EL (cell line): Measurements from ENCODE around the gene PTGDR.

Experiments used
- DNase-seq: peaks from one replicate; pipeline ENCODE4 v3.0.0-alpha.2; 2016

Gene PTGDR, protein sequence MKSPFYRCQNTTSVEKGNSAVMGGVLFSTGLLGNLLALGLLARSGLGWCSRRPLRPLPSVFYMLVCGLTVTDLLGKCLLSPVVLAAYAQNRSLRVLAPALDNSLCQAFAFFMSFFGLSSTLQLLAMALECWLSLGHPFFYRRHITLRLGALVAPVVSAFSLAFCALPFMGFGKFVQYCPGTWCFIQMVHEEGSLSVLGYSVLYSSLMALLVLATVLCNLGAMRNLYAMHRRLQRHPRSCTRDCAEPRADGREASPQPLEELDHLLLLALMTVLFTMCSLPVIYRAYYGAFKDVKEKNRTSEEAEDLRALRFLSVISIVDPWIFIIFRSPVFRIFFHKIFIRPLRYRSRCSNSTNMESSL

DNA sequence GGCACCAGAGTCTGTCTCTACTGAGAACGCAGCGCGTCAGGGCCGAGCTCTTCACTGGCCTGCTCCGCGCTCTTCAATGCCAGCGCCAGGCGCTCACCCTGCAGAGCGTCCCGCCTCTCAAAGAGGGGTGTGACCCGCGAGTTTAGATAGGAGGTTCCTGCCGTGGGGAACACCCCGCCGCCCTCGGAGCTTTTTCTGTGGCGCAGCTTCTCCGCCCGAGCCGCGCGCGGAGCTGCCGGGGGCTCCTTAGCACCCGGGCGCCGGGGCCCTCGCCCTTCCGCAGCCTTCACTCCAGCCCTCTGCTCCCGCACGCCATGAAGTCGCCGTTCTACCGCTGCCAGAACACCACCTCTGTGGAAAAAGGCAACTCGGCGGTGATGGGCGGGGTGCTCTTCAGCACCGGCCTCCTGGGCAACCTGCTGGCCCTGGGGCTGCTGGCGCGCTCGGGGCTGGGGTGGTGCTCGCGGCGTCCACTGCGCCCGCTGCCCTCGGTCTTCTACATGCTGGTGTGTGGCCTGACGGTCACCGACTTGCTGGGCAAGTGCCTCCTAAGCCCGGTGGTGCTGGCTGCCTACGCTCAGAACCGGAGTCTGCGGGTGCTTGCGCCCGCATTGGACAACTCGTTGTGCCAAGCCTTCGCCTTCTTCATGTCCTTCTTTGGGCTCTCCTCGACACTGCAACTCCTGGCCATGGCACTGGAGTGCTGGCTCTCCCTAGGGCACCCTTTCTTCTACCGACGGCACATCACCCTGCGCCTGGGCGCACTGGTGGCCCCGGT, at the start of gene PTGDR:
Gene PTGDR (plus strand): TSS at position 198 of the 778 bp plus-strand sequence. CDS start 117 bp downstream, at position 315.
- DNase-seq = peak; percentile 21

DNA sequence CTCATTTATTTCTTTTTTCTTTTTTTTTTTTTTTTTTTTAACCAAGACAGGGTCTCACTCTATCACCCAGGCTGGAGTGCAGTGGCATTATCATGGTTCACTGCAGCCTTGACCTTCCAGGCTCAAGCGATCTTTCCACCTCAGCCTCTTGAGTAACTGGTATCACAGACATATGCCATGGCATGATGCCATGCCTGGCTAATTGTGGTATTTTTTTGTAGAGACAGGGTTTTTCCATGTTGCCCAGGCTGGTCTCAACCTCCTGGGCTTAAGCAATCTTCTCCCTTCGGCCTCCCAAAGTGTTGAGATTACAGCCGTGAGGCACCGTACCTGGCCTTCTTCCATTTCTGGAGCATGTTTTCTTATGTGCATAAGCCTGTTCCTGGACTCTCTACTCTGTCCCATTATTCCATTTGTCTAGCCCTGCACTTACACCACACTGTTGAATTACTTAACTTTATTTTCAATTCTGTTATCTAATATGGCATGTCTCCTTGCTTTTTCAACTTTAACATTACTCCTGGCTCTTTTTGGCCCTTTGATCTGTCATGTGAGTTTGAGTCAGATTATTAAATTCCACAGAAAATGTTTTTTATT, 47.9 kb upstream of the PTGDR start:
- DNase-seq = no peak

DNA sequence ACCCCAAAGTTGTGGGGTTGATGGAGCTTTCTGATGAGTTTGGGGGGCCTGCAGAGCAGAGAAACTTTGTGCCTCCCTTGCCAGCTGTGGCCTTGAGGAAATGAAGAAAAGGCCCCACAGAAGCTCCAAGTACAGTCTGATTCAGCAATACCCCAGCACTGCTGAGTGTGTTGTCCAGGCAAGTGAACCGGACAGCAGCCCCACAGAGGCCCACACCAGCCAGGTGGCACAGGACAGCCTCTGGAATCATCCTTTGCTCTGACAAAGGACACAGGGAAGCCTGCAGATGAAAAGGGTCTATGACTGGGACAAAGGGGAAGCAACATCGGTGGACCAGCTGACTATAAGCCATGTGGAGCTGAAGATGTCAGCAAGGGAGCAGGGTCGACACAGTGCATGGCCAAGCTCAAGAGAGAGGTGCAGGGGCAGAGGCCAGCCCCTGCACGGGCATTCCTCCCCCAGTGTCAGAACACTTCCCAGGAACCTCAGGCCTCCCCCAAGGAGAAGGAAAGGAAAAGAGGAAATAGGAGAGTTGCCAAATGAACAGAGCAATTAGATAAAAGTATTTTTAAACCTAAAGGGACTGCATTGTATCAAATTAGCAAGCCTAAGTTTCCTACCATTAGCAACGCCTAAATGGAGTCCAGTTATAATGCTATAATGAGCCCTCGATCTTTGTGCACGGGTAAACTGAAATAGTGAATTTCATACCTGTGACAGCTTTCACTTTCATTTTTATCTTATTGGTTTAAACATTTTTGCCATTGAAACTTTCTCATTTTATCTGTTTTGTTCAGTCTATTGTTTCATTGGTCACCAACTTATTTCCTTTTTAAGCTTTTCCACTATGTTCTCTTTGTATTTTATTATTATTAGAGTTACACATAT, 46.3 kb upstream of the PTGDR start:
- no peak for DNase-seq

DNA sequence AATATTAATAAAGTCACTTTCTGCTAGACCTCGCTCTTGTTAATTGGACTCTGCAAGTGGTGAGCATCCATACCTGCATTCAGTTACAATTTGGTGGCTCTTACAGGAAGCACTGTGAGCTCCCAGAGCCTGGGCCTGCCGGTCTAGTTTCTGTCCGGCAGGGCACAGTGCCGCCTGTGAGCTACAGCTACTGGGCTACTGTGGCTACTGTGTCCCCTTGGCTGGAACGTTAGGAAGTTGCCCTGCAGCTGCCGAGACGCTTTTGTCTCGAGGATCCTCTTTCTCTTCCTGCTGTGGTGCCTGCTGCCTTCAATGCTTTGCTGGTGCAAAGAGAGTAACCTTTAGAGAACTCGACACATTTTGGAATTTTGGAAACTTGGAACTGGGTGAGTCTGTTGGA, 44.6 kb upstream of the PTGDR start:
- DNase-seq = no peak

DNA sequence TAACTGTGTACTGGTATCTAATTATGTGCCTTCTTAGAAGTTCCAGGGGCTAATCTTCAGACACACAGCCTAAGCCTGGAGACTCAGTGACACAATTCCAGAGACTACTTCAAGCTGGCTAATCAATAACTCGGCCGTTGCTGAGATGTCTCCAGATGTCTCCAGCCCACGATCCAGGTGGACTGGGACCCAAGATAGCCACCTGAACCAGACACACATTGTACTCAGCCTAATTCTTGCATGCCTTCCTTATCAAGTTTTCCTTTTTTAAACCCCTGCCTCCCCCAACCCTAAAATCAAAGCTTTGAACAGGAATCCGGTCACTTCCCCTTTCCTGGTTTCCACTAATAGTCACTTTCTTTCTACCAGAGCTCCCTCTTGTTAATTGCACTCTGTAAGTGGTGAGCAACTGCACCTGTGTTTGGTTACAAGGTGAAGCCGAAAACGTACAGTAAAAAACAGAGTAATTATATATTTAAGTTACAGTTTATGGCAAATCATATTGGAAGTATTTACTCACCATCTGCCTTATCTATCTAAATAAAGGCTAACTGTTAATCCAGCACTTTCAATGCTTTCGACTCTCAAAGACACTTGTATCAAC, 39.8 kb upstream of the PTGDR start:
- DNase-seq = no peak

DNA sequence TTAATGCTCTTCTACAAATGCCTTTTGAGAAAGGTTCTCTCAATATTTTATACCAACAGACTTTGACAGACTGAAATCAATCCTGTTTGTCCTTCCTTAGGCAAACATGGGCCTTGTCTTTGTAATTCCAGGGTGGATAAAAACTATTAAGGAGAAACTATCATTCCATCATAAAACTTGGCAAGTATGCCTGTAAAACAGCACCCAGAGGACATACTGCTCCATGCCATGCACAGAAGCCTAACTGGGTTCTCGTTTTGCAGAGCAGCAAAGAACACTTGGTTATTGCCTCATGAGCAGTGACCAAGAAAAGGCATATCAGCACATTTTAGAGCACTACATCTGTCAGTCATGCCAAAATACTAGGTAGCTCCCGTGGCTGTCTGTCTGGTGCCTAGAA, 33.8 kb upstream of the PTGDR start:
- no peak for DNase-seq

DNA sequence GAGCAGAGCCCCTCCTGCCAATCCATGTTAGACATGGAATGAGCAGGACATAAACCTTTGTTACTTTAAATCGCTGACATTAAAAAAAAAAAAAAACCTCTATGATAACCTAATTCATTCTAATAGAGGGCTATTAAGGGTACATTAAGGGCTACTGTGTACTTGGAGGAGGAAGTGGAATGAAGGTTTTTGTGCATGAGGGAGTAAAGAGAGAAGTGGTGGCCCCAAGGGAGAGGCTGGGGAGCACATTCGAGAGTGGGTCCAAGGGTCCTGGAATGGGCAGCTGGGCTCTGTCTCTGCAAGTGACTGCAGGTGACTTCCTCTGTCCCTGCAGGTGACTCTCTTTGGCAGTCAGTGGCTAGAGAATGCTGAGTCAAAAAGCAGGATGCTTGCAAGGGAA, 32.1 kb upstream of the PTGDR start:
- DNase-seq = no peak

DNA sequence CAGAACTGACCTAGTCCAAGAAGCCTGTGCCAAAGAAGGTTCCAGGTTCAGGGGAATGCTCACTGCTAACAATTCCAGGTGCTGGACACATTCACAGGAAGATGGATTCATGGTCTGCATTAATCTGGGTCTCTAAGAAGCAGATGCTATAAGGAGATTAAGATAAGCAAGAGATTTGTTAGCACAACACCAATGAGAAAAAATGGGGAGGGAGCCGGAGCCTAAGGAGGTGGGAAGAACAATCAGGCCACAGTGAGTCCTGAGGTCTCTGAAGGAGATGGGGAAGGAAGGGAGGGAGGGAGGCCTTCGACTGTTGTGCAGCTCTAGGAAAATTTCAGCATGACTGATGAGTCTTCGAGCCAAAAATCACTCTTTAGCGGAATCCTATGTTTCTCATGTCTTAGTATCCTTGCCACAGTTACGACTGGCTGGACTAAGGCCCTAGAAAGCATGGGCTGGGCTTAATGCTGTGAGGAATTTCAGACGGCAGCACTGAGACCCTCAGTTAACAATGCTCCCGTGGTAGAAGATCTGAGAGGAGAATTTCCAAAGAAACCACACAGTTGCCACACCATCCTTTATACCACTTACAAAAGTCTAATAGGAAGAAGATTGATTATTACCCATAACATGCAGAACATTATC, 31.5 kb upstream of the PTGDR start:
- no peak for DNase-seq

DNA sequence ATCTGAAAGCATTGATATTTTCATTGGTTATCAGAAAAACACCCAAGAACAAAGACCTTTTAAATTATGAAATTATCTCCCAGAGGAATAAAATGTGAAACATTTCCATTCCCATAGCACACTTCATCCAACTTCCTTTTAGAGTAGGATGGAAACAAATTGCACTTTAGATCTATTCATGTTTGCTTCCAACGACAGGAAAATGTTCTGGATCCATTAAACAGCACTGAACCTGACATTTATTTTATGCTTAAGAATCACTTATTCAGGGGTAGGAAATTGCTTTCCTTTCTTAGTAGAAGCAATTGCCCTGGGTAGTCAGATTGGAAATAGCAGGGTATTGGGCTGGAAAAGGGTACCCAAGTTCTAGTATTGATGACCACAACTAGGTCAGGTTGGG, 28.8 kb upstream of the PTGDR start:
- DNase-seq = no peak

DNA sequence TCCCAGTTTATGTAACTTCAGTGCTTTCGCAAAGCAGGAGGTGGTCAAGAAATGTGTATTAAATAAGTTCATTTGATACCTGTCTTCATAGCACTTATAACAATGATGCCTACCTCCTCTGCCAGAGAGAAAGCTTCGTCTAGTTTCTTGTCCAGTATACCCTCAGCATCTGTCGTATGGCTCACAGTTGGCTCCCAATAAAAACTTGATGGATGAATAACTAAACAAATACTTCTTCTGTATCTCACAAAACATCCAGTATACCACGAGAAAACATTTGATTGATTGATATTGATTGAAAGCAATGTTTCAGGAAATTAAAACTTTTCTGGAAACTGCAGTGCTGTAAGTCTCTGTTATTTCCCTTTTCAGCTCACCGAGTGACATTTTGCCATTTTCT, 26.9 kb upstream of the PTGDR start:
- DNase-seq = no peak

DNA sequence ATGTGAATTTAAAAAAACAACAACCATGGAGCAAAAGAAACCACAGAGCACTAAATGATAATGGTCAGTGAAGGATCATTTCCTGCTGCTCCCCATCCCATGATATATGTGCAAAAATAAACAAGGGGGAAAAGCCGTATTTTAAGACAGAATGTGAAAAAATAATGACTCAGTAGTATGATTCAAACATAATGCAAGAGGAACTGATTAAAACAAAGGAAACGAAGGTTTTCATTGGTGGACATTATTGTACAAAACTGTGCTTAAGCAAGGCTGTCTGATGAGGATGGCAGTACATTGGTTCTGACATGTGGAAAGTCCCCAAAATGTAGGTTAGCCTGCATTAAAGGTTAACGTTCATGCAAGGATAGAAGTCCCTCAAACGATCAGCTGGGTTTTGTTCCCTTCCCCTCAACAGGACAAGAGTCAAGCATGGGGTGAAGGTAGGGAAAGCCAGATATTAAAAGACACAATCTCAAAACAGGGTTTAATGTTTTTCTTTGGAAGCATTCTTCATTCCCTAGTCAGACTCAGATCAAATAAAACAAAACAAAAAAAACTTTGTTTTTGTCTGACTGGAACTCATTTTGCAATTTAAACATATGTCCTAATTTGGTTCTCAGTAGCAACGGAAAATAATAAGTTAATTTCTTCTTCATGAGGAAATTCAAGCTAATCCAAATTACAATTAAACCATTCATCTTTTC, 26.3 kb upstream of the PTGDR start:
- DNase-seq = peak; percentile 70

DNA sequence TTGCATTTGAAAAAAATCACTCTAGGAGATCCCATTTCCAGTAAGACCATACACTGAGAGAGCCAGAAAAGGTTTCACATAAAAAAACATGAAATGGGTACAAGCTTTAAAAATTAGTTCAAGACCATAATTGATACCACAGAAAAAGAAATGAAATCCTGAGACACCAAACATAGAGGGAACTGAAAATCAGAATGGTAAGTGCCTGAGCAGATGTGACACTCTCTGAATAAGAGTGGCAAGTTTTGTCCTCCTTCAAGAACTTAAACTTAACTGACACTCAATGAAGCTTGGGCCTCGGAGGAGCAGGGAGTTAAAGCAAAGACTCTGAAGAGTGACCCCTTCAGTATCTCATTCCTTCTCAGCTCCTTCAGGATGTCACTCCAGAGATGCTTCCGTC, 23.2 kb upstream of the PTGDR start:
- no peak for DNase-seq

DNA sequence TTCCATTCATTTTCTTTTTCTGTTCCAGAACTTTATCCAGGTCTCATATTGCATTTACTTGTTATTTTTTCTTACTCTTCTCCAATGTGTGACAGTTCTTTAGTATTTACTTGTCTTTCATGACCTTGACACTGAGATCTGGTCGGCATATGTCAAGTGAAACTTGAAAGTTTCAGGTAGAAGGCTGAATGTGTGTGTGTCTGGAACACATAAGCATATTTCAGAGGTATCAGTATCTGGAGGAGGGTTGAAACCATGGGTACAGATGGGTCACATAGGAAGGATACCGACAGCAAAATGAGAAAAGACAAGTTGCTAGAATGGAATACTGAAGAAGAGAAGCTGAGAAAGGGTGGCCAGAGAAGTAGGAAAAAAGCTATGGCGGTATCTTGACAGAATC, 22.5 kb upstream of the PTGDR start:
- no peak for DNase-seq

DNA sequence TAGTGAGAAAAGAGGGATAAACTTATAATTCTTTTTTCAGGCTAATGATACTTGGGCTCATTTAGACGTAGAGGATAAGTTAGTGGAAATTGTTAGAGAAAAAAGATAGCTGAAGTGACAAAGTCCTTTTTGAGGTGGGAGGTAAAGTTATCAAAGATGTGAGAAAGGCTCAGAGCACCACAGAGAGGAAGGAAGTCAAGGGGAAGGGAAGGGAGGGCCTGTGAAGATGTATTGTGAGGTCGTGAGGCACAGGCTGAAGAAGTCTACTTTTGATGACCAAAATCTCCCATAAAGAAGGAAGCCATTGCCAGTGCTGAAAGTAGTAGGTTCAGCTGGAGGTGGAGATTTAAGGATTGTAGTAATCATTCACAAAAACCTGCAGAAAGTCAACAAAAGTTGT, 19.4 kb upstream of the PTGDR start:
- DNase-seq = no peak

DNA sequence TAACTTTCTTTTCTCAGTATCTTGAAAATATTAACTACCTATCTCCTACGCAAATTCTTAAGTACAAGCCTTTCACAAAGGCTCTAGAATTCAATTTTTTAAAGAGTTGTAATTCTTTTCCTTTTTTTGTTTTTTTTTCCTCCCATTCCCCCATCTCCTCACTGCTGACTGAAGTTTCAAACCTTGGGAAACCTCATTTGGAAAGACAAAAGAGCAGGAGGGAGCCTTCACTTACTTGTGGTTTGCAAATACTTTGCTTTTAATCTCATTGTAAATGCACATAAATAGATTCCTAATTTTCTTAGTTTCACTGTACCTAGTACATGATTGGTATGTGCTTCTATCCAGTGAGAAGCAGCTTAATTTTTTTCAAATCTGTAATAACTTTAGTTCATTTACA, 15.8 kb upstream of the PTGDR start:
- no peak for DNase-seq

DNA sequence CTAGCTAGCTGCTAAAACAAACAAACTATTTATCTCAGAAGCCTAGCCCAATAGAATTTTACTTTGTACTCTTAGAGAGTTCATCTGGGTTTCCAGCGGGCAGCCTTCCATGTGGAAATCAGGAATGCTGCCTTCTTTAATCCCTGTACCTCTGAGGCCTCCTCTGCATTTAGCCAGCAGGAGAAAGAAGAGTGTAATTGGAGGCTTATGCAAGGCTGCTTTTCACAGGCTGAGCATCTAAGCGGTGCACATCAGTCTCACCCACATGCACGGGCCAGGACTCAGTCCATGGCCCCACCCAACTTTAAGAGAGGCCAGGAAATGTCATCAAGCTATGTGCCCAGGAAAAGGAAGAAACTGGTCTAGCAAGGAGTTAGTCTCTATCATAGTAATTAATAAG, 14.0 kb upstream of the PTGDR start:
- no peak for DNase-seq

DNA sequence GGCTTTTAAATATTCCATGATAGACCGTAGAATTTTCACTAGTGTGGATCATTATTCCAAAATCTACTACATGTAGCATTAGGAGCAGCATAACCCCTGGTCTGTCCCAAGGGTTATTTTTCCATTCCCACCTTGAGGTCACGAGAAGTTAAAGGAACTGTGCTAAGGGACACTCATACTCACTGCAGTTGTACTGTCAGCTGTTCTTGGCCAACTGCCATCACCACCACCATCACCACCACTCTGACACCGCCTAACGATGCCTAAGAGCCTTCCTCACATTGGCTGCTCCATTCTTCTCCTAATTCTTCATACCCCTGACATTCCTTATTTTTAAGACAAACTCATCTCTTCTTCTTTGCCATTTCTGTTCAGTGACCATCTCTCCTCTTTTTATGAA, 13.4 kb upstream of the PTGDR start:
- DNase-seq = no peak

DNA sequence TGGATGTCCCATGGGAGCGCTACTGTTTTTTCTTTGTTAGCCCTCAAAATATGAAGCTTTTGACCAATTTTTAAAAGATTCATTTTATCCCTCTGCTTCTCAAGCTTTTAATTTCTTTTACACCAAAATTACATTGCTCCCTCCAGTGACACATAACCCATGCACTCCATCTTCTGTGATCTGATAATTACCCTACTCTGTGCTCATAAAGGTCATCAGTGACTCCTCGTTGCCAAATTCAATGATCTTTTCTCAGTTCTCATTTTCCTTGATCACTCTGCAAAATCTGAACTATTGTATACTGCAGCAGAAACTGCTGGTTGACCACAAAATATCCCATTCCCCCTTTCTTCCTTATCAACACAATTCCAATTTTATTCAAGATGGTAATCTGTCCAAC, 8.7 kb upstream of the PTGDR start:
- no peak for DNase-seq

DNA sequence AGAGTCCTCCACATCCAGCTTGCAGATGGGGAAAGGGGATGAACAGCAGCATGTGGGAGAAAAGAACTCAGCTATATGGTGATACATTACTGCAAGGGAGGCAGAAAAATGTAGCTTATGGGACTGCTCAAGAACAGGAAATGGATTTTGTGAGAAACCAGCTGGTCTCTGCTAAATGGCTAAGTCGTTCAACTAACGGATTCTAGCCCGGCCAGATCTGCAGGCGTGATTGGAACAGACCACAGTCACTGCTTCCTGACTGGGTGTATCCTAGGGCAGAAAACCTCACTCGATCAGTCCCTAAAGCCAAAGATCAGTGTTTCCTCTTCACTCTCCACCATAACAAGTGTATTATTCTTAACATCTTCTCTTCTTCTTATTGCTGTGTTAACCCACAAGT, 8.1 kb upstream of the PTGDR start:
- no peak for DNase-seq

DNA sequence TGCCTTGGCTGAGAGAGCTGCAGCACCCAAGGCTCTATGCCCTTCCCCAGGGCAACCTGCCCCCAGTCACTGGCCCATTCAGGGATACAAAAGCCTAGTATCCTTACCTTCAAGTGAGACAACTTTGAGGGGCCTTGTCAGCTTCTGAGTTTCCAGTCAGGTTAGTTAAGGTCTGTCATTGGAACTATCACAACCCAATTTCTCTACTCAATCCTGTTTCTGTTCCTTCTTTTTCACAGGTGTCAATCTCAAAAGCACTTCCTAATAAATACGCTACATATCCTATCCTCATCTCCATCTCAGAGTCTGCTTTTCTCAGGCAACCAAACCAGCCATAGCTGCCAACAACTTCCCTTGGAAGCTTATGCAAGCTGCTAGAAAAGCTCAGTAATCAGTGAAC, 4.9 kb upstream of the PTGDR start:
- no peak for DNase-seq

DNA sequence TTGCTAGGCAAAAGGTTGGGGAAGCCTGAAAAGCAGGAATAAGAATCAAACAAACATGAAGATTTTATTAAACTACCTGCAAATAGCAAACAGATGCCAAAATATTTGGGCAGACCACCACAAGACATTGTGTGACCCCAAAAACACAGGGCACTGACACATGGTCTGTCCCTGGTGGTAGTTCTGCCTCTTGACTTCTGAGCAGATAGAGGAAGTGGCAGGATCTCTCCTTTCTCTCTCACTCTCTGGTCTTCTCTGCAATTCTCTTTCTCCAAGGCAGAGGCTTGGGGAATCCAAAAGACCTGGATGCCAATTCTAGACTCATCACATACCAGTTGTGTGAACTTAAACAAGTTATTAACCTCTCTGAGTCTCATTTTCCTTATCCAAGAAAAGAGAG, 4.3 kb upstream of the PTGDR start:
- no peak for DNase-seq

DNA sequence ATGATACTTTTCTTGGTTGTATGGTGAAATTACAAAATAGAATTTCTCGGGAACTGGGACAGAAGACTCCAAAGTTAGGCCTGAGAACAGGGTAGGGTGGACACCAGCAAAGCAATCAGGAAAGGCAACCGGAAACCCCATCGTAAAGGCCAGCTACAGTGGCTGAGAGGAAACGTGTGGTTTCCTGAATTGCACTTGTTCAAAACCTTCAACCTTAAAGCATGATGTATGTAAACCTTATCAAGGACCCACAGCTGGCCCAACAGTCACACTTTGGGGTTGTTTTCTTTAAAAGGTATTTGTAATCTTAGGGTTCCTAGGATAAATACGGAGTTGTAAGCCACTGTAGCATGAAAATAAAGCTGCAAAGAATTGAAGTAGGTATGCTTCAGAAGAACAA, 2.2 kb upstream of the PTGDR start:
- DNase-seq = no peak
